SK-N-SH (cell line): Measurements from ENCODE around the gene CPNE4. TPM values are rescaled to one million over a fixed set of nuclear protein-coding genes. Genes with fewer than 3 reads are reported as not detected.

ENCODE experiments used
- CTCF ChIA-PET: fragments of 300-600, 350-600 bp; formaldehyde crosslinking; extraction: SDS; loops from one replicate; lab custom pipeline; 2021; lab: Yijun Ruan, JAX
- POLR2A ChIA-PET: fragments of 350-600 bp; sonication (Branson Sonifier 250); formaldehyde crosslinking; extraction: SDS; loops from one replicate; lab custom pipeline; 2020; ENCODE audit warnings: antibody characterized with exemption, inconsistent platforms; lab: Yijun Ruan, JAX
- DNase-seq: peaks from one replicate; pipeline ENCODE4 v3.0.0; 2012
- H2AFZ ChIP-seq: fragments of 200-600 bp; sonication (generic); 2 replicates; pipeline ENCODE4 v1.8.1; 2016; ENCODE audit warnings: antibody characterized with exemption, mild to moderate bottlenecking, low read depth
- H3F3A ChIP-seq: fragments of 200-600 bp; sonication (generic); replicated peaks from 2 replicates; pipeline ENCODE3; 2016; ENCODE audit warnings: antibody characterized with exemption, mild to moderate bottlenecking; ENCODE audit not compliant: insufficient read depth
- H3K27ac ChIP-seq, 2 experiments: fragments of 200-500 bp in 1 of 2; fragments of 200-600 bp in 1 of 2; sonication (Bioruptor generic) in 1 of 2; sonication (generic), shearing (Covaris generic) in 1 of 2; 2 replicates each; pipeline versions ENCODE4 v1.5.1 to v1.6.1; 2014 to 2016; ENCODE audit warnings: low read depth in 2 of 2, inconsistent platforms in 1 of 2, low read length in 1 of 2, mild to moderate bottlenecking in 1 of 2, mixed read lengths in 1 of 2
- H3K27me3 ChIP-seq: fragments of 200-600 bp; sonication (generic), shearing (Covaris generic); 2 replicates; pipeline ENCODE4 v1.6.1; 2016; ENCODE audit warnings: mixed run types; ENCODE audit not compliant: insufficient read depth
- H3K36me3 ChIP-seq, 2 experiments: fragments of 200-500 bp in 1 of 2; fragments of 200-600 bp in 1 of 2; sonication (Bioruptor generic) in 1 of 2; sonication (generic) in 1 of 2; replicated peaks in 1 of 2; 2 replicates each; pipeline versions ENCODE3 to v1.5.1; 2014 to 2016; ENCODE audit warnings: low read length in 1 of 2, mild to moderate bottlenecking in 1 of 2; ENCODE audit not compliant: insufficient read depth in 2 of 2, control insufficient read depth in 1 of 2
- H3K4me1 ChIP-seq, 2 experiments: fragments of 200-500 bp in 1 of 2; fragments of 200-600 bp in 1 of 2; sonication (Bioruptor generic) in 1 of 2; sonication (generic), shearing (Covaris generic) in 1 of 2; 2 replicates each; pipeline versions ENCODE4 v1.5.1 to v1.6.1; 2014 to 2016; ENCODE audit warnings: low read depth in 1 of 2, low read length in 1 of 2, mixed run types in 1 of 2; ENCODE audit not compliant: insufficient read depth in 2 of 2, control insufficient read depth in 1 of 2
- H3K4me2 ChIP-seq: fragments of 200-600 bp; sonication (generic), shearing (Covaris generic); 2 replicates; pipeline ENCODE4 v1.6.1; 2017; ENCODE audit warnings: mixed run types
- H3K4me3 ChIP-seq, 2 experiments: fragments of 200-500 bp in 1 of 2; fragments of 200-600 bp in 1 of 2; sonication (Bioruptor generic) in 1 of 2; sonication (generic), shearing (Covaris generic) in 1 of 2; 2 replicates each; pipeline versions ENCODE4 v1.5.1 to v1.8.1; 2014 to 2016; ENCODE audit warnings: low read depth in 2 of 2, inconsistent platforms in 1 of 2, low read length in 1 of 2, mild to moderate bottlenecking in 1 of 2, mixed read lengths in 1 of 2, moderate library complexity in 1 of 2
- H3K79me2 ChIP-seq: fragments of 200-600 bp; sonication (generic); 2 replicates; pipeline ENCODE4 v1.8.1; 2017; ENCODE audit warnings: mild to moderate bottlenecking; ENCODE audit not compliant: insufficient read depth
- H3K9ac ChIP-seq: fragments of 200-600 bp; sonication (generic); 2 replicates; pipeline ENCODE4 v1.6.1; 2017; ENCODE audit warnings: mixed run types
- H3K9me2 ChIP-seq: fragments of 200-600 bp; sonication (generic); 2 replicates; pipeline ENCODE4 v1.6.1; 2017; ENCODE audit warnings: mixed run types
- H3K9me3 ChIP-seq: fragments of 200-600 bp; sonication (generic); 2 replicates; pipeline ENCODE4 v1.6.1; 2017; ENCODE audit warnings: mixed run types, mild to moderate bottlenecking, moderate library complexity
- H4K20me1 ChIP-seq: fragments of 200-600 bp; sonication (generic); 2 replicates; pipeline ENCODE4 v1.6.1; 2017; ENCODE audit warnings: mild to moderate bottlenecking, mixed run types; ENCODE audit not compliant: insufficient read depth
- CHD2 ChIP-seq: fragments of 150-350 bp; IDR thresholded peaks from 2 replicates; pipeline ENCODE4 v1.6.1; 2018; ENCODE audit warnings: low read length; ENCODE audit not compliant: partially characterized antibody
- ELF1 ChIP-seq: IDR thresholded peaks from 2 replicates; pipeline ENCODE4 v1.4.0; 2012
- EP300 ChIP-seq, 2 experiments: IDR thresholded peaks; 2 replicates each; pipeline versions ENCODE4 v1.4.0 to v1.6.1; 2012; ENCODE audit warnings: borderline replicate concordance in 1 of 2, low read depth in 1 of 2, low read length in 1 of 2
- FOSL2 ChIP-seq: IDR thresholded peaks from 2 replicates; pipeline ENCODE4 v1.4.0; 2012; ENCODE audit warnings: low read depth, mild to moderate bottlenecking, moderate library complexity, borderline replicate concordance
- FOXM1 ChIP-seq: IDR thresholded peaks from 2 replicates; pipeline ENCODE4 v1.4.0; 2012; ENCODE audit warnings: low read depth, mild to moderate bottlenecking
- GATA2 ChIP-seq: sonication (generic); formaldehyde crosslinking; IDR thresholded peaks from 2 replicates; pipeline ENCODE4 v1.5.0; 2020; ENCODE audit warnings: mild to moderate bottlenecking, missing genetic modification reagents
- NFIC ChIP-seq: IDR thresholded peaks from 2 replicates; pipeline ENCODE4 v1.4.0; 2012; ENCODE audit warnings: borderline replicate concordance
- NRF1 ChIP-seq: IDR thresholded peaks from 2 replicates; pipeline ENCODE4 v1.6.1; 2012; ENCODE audit warnings: low read depth, mild to moderate bottlenecking, low read length
- POLR2AphosphoS5 ChIP-seq: IDR thresholded peaks from 2 replicates; pipeline ENCODE4 v1.6.1; 2012; ENCODE audit warnings: low read depth, low read length
- RCOR1 ChIP-seq: fragments of 150-350 bp; IDR thresholded peaks from 2 replicates; pipeline ENCODE4 v1.6.1; 2017; ENCODE audit warnings: antibody characterized with exemption, low read length
- RXRA ChIP-seq: IDR thresholded peaks from 2 replicates; pipeline ENCODE4 v1.4.0; 2012; ENCODE audit warnings: low read depth, mild to moderate bottlenecking, borderline replicate concordance
- SMC3 ChIP-seq: IDR thresholded peaks from 2 replicates; pipeline ENCODE4 v1.6.1; 2012; ENCODE audit warnings: low read depth, low read length, improper control_type of control experiment
- TAF1 ChIP-seq: IDR thresholded peaks from 2 replicates; pipeline ENCODE4 v1.6.1; 2012; ENCODE audit warnings: low read depth, mild to moderate bottlenecking, low read length, moderate library complexity, borderline replicate concordance
- TCF12 ChIP-seq: IDR thresholded peaks from 2 replicates; pipeline ENCODE4 v1.4.0; 2012
- YY1 ChIP-seq: IDR thresholded peaks from 2 replicates; pipeline ENCODE4 v1.4.0; 2012; ENCODE audit warnings: low read depth, mild to moderate bottlenecking
- WGBS: methylation state at CpG from one replicate; pipeline ENCODE4 v1.1.6; 2017; ENCODE audit warnings: low lambda C conversion rate; 5-methylcytosine and 5-hydroxymethylcytosine counted together
- polyA plus RNA-seq, 3 experiments: library from polyadenylated mRNA; depleted of rRNA; stranded (reverse); fragments of >200 nt; gene quantifications; 2 replicates each; pipeline ENCODE4 v1.2.3, GENCODE V29; 2012
- TF ChIP-seq, protein P1 (sequence below): IDR thresholded peaks from 2 replicates; pipeline ENCODE4 v1.4.0; 2012; ENCODE audit warnings: low read depth
- TF ChIP-seq, protein P2 (sequence below): fragments of 150-350 bp; IDR thresholded peaks from 2 replicates; pipeline ENCODE4 v1.6.1; 2016; ENCODE audit warnings: mild to moderate bottlenecking, low read depth, low read length
- TF ChIP-seq, protein P3 (sequence below): IDR thresholded peaks from 2 replicates; pipeline ENCODE4 v1.4.0; 2012; ENCODE audit warnings: low read depth, borderline replicate concordance
- TF ChIP-seq, protein P4 (sequence below): fragments of 200-600 bp; sonication (generic); IDR thresholded peaks from 2 replicates; pipeline ENCODE4 v1.6.1; 2017; ENCODE audit warnings: antibody characterized with exemption, mild to moderate bottlenecking, moderate library complexity
- TF ChIP-seq, protein P5 (sequence below): fragments of 150-350 bp; IDR thresholded peaks from 2 replicates; pipeline ENCODE4 v1.6.1; 2017; ENCODE audit warnings: antibody characterized with exemption, low read length, low read depth, borderline replicate concordance
- TF ChIP-seq, protein P6 (sequence below): IDR thresholded peaks from 2 replicates; pipeline ENCODE4 v1.4.0; 2012; ENCODE audit warnings: low read depth, borderline replicate concordance
- TF ChIP-seq, protein P7 (sequence below): IDR thresholded peaks from 2 replicates; pipeline ENCODE4; 2012

The CPNE4 gene
- polyA plus RNA-seq, 1 of the 3 experiments (the other 2 are of a cell fraction) = not detected

DNA sequence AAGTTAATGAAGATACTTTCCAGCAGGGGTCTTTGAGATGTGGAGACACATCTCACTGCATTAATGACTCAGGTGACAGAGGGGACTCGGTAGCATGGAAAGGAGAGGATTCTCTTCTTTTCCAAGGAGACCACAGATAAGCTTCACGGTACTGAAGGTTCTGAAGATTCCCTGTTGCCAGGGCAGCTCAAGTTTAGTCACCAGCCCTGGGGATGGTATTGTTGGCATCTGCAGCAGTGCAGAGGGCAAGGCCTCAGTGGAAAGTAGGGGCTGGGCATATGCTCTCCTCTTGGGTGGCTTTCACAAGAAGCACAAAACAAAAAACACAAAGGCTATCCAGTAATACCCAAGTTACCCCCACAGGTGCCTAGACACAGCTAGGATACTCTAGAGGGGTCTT, 494.0 kb downstream of the CPNE4 start:
- H3K9me3 ChIP-seq = no peaks in the 10 kb centered on the region
- H3K9ac ChIP-seq = no peak overlapping the region
- H3K27me3 ChIP-seq = no peaks in the 10 kb centered on the region
- no peak for DNase-seq
- H3K27ac ChIP-seq = no peak overlapping the region
- TF ChIP-seq RXRA = no peak
- TF ChIP-seq, protein P1, sequence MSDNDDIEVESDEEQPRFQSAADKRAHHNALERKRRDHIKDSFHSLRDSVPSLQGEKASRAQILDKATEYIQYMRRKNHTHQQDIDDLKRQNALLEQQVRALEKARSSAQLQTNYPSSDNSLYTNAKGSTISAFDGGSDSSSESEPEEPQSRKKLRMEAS = no peak
- no peak for TF ChIP-seq GATA2
- TF ChIP-seq YY1 = no peak
- TF ChIP-seq, protein P2, sequence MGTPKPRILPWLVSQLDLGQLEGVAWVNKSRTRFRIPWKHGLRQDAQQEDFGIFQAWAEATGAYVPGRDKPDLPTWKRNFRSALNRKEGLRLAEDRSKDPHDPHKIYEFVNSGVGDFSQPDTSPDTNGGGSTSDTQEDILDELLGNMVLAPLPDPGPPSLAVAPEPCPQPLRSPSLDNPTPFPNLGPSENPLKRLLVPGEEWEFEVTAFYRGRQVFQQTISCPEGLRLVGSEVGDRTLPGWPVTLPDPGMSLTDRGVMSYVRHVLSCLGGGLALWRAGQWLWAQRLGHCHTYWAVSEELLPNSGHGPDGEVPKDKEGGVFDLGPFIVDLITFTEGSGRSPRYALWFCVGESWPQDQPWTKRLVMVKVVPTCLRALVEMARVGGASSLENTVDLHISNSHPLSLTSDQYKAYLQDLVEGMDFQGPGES = no peak
- TF ChIP-seq, protein P3, sequence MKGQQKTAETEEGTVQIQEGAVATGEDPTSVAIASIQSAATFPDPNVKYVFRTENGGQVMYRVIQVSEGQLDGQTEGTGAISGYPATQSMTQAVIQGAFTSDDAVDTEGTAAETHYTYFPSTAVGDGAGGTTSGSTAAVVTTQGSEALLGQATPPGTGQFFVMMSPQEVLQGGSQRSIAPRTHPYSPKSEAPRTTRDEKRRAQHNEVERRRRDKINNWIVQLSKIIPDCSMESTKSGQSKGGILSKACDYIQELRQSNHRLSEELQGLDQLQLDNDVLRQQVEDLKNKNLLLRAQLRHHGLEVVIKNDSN = no peak
- TF ChIP-seq, protein P4, sequence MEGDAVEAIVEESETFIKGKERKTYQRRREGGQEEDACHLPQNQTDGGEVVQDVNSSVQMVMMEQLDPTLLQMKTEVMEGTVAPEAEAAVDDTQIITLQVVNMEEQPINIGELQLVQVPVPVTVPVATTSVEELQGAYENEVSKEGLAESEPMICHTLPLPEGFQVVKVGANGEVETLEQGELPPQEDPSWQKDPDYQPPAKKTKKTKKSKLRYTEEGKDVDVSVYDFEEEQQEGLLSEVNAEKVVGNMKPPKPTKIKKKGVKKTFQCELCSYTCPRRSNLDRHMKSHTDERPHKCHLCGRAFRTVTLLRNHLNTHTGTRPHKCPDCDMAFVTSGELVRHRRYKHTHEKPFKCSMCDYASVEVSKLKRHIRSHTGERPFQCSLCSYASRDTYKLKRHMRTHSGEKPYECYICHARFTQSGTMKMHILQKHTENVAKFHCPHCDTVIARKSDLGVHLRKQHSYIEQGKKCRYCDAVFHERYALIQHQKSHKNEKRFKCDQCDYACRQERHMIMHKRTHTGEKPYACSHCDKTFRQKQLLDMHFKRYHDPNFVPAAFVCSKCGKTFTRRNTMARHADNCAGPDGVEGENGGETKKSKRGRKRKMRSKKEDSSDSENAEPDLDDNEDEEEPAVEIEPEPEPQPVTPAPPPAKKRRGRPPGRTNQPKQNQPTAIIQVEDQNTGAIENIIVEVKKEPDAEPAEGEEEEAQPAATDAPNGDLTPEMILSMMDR = no peak
- TF ChIP-seq, protein P5, sequence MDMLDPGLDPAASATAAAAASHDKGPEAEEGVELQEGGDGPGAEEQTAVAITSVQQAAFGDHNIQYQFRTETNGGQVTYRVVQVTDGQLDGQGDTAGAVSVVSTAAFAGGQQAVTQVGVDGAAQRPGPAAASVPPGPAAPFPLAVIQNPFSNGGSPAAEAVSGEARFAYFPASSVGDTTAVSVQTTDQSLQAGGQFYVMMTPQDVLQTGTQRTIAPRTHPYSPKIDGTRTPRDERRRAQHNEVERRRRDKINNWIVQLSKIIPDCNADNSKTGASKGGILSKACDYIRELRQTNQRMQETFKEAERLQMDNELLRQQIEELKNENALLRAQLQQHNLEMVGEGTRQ = no peak
- no peak for TF ChIP-seq NFIC
- TF ChIP-seq NRF1 = no peak
- TF ChIP-seq ELF1 = no peak
- ChIA-PET CTCF (no interaction called here), POLR2A (no interaction called here)
- H3K36me3 ChIP-seq = no peaks in the 10 kb centered on the region
- no peak overlapping the region for H3K4me2 ChIP-seq
- H3K4me1 ChIP-seq = peaks cover 0 to 3% of the 10 kb centered on the region in 2 experiments; a peak in 2 of 4 replicates
- no peaks in the 10 kb centered on the region for H3K79me2 ChIP-seq
- no peak overlapping the region for H2AFZ ChIP-seq
- H3F3A ChIP-seq = no peaks in the 10 kb centered on the region
- WGBS = 67% methylated on average over 2 of the region's 2 CpGs
- H3K4me3 ChIP-seq = no peak overlapping the region
- H4K20me1 ChIP-seq = no peaks in the 10 kb centered on the region
- no peaks in the 10 kb centered on the region for H3K9me2 ChIP-seq

DNA sequence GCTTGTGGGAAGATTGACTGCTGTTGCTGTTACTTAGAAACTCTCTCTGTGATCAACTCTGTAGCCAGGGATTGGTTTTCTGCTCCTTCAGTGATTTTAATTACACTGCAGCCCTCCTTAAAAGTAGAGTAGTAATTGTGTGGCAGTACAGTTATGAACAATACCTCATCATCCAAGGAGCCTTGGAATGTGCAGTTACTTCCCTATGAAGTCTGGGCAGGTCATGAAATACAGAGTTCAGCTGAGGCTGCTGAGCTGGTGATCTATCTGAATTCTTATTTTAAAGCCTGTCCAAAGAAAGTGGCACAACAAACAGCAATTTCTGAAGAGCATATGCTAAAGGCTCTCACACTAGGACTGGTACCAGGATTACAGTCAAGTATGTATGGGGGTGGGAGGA, 494.7 kb downstream of the CPNE4 start:
- H3K36me3 ChIP-seq = no peaks in the 10 kb centered on the region
- POLR2A ChIA-PET = no interaction called here
- DNase-seq = no peak
- TF ChIP-seq YY1 (no peak), FOSL2 (no peak), TCF12 (no peak), RCOR1 (no peak), CHD2 (no peak), TAF1 (no peak), FOXM1 (no peak), POLR2AphosphoS5 (no peak), EP300 (IDR thresholded peaks at IDR 0.05; ENCODE audit: borderline replicate concordance in 1 of 2, low read depth in 1 of 2, low read length in 1 of 2) (no peak), ELF1 (no peak), NRF1 (no peak), SMC3 (no peak)
- TF ChIP-seq, protein P6, sequence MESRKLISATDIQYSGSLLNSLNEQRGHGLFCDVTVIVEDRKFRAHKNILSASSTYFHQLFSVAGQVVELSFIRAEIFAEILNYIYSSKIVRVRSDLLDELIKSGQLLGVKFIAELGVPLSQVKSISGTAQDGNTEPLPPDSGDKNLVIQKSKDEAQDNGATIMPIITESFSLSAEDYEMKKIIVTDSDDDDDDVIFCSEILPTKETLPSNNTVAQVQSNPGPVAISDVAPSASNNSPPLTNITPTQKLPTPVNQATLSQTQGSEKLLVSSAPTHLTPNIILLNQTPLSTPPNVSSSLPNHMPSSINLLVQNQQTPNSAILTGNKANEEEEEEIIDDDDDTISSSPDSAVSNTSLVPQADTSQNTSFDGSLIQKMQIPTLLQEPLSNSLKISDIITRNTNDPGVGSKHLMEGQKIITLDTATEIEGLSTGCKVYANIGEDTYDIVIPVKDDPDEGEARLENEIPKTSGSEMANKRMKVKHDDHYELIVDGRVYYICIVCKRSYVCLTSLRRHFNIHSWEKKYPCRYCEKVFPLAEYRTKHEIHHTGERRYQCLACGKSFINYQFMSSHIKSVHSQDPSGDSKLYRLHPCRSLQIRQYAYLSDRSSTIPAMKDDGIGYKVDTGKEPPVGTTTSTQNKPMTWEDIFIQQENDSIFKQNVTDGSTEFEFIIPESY = no peak
- TF ChIP-seq, protein P7, sequence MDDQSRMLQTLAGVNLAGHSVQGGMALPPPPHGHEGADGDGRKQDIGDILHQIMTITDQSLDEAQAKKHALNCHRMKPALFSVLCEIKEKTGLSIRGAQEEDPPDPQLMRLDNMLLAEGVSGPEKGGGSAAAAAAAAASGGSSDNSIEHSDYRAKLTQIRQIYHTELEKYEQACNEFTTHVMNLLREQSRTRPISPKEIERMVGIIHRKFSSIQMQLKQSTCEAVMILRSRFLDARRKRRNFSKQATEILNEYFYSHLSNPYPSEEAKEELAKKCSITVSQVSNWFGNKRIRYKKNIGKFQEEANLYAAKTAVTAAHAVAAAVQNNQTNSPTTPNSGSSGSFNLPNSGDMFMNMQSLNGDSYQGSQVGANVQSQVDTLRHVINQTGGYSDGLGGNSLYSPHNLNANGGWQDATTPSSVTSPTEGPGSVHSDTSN = no peak

More for the DNA sequence above, 494.7 kb downstream of the CPNE4 start:
- Histone ChIP-seq H3K9ac (no peak overlapping the region), H3K4me2 (no peak overlapping the region), H3K4me1 (peaks cover 0 to 4% of the 10 kb centered on the region in 2 experiments; a peak in 2 of 4 replicates), H3F3A (no peaks in the 10 kb centered on the region), H3K9me2 (no peaks in the 10 kb centered on the region), H3K4me3 (no peak overlapping the region), H3K79me2 (no peaks in the 10 kb centered on the region), H3K27me3 (no peaks in the 10 kb centered on the region), H4K20me1 (no peaks in the 10 kb centered on the region), H3K27ac (no peak overlapping the region), H3K9me3 (no peaks in the 10 kb centered on the region), H2AFZ (no peak overlapping the region)
- CTCF ChIA-PET = interaction anchor here (1.0 kb wide), 1 partner anchor 255 kb away, joined by 3 read pairs; no protein-coding TSS in a partner anchor
